NCI-H82 treated with DMSO at 0.1 percent for 48 hours (cell line): ENCODE measurements around the gene SYCN.

Experiments
- DNase-seq: peaks from one replicate; lab custom pipeline; 2025; ENCODE audit not compliant: unreplicated experiment; lab: John Stamatoyannopoulos, UW

The SYCN gene

GRCh38 chr19:39172700-39173501, 31.2 kb downstream of the SYCN start:
- DNase-seq = no peak

GRCh38 chr19:39171479-39172465, 32.3 kb downstream of the SYCN start:
- no peak for DNase-seq

DNA sequence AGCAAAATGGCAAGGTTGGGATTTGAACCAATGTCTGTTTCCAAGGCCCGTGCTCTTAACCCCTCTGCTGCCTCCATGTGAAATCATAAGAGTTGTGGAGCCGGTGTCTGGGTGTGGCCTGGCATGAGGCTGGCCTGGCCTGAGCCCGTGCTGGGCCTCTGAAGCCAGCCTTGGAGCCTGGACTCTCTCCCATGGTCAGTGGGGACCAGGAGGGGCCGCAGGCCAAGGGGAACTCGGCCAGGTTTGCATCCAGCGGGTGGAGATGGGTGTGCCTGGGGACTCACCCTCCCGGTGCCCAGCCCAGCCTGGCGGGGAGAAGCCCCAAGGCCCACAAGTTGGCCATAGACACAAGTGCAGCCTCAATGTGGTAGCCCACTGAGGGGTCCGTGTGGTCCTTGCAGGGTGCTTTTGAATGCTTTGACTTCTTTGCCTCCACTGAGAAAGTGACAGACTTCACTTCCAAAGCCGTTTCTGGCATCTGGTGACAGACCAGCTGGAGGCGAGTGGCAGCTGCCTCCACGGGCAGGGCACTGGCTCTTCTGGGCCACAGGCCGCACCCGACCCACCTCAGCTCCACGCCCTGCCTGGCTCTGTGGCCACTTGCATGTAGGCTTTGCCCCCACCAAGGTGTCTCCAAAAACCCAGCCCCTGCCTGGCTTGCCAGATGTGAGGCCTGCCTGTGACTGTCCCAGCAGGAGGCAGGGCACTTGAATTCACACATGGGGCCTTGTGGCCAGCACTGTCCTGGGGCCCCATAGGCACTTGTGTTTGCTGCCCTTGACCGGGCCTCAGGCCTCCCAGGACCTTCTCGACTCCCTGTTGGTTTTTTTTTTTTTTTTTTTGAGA, 33.5 kb downstream of the SYCN start:
- no peak for DNase-seq

DNA sequence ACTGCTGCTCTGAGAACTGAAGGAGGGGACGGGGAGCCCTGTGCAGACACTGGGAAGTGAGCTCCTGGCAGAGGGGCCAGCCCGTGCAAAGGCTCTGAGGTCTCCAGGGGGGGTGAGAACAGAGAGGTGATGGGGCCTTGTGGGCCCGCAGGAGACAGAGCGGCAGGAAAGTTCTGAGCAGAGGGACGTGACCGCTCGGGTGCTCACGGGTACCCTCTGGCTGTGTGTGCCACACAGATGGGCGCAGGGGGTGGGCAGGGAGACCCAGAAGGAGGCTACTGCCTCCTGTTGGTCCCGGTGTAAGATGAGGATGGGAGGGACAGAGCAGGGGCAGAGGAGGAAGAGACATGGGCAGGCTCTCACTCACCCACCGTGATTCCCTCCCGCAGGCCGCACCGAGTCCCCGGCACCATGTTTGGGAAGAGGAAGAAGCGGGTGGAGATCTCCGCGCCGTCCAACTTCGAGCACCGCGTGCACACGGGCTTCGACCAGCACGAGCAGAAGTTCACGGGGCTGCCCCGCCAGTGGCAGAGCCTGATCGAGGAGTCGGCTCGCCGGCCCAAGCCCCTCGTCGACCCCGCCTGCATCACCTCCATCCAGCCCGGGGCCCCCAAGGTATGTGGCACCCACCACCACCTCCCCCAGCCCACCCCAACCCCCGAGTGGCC, 34.8 kb downstream of the SYCN start:
- no peak for DNase-seq

- no peak for DNase-seq
Measured at GRCh38 chr19:39168258-39169142, 35.6 kb downstream of the SYCN start.

DNA sequence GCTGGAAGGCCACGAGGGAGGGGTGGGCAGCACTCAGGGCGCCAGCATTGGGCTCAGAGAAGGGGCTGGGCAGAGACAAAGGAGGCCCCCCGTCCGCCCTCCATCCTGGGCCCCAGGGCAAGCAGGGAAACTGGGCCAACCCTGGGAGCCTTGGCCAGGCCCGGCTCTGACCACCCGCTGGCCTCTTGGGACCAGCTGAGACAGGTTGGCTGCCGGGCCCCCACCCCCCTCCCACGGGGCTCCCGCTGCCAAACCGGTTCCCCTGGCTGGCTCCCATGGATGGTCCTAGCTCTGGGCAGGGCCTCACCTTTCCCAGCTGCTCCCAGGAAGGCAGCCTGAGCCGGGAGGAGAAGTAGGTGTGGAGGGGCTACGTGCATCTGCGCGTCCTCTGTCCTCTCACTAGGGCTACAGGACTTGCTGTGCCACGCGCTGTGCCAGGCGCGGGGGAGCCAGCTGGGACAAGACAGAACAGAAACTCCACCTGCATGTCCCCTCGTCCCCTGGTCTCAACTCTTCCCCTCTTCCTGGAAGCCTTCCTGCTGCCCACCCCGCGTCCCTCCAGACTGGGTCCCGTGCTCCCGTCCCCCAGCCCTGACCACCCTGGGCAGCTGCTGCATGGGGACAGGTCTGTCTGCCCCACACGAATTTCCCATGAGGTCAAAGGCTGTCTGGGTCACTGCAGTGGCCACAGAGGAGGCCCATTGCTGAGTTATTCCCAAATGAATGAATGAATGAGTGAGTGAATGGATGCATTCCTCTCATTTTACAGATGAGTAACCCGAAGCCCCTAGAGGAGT, 36.4 kb downstream of the SYCN start:
- no peak for DNase-seq

- DNase-seq = no peak
Measured at GRCh38 chr19:39166571-39167391, 37.3 kb downstream of the SYCN start.

DNA sequence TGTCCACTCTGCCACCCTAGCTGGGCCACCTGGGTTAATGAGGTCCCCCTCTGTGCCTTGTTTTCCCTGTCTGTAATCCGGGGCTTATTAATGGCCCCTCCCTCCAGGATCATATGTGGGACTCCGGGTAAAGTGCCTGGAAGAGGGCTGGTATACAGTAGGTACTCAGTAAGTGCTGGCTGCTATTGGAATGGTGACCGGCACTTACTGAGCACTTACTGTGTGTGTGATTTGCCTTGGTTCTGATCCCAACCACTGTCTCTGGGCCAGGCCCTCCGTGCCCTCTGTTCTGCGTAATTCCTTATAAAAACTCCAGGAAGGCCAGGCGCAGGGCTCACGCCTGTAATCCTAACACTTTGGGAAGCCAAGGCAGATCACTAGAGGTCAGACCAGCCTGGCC, 38.2 kb downstream of the SYCN start:
- no peak for DNase-seq

DNA sequence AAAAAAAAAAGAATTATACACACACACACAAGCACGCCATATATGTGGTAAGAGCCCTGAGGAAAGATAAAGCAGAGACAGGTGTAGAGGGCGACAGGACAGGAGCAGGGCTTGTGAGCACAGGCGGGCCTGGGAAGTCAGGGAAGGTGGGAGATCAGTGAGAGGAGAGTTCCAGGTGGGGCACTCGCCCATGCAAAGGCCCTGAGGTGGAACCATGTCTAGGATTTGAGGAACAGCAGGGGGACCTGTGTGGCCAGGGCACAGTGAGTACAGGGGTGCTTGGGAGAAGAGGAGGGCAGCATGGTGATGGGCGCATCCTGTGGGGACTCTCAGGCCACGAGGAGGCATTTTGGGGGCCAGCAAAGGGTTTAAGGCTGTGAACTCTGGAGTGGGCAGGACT, 39.8 kb downstream of the SYCN start:
- no peak for DNase-seq

DNA sequence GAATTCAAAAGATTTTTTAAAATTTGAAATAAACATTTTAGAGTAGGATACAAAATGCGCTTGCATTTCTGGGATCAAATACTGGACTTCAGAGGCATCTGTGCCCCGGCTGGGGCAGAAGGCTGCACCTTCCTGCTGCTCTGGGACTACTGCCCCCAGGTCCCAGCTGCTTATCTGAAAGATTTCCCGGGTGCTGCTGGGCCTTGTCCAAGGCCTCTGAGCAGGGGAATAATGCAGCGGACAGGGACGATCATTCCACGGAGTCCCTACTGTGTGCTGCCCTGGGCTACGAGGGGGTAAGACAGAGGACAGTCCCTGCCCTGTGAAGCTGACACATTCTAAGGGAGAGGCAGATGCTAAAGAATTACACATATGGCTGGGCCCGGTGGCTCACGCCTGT, 40.4 kb downstream of the SYCN start:
- no peak for DNase-seq

- no peak for DNase-seq
Measured at GRCh38 chr19:39162441-39163043, 41.5 kb downstream of the SYCN start.

- DNase-seq = no peak
Measured at GRCh38 chr19:39160889-39161672, 43.0 kb downstream of the SYCN start.

DNA sequence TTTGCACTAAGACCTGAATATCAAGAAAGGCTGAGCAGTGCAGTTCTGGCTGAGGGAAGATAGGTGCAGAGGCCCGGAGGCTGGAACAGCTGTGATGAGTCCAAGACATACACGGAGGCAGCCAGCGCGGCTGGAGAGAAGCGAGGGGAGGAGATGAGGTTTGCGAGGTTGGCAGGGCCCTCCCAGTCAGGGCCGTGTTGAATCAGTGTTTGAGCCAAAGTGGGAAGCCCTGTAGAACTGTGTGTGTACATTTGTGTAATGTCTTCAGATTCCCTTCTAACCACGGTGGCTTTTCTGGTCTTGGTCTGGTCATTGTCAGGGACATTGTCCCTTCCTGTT, 43.6 kb downstream of the SYCN start:
- DNase-seq = no peak

DNA sequence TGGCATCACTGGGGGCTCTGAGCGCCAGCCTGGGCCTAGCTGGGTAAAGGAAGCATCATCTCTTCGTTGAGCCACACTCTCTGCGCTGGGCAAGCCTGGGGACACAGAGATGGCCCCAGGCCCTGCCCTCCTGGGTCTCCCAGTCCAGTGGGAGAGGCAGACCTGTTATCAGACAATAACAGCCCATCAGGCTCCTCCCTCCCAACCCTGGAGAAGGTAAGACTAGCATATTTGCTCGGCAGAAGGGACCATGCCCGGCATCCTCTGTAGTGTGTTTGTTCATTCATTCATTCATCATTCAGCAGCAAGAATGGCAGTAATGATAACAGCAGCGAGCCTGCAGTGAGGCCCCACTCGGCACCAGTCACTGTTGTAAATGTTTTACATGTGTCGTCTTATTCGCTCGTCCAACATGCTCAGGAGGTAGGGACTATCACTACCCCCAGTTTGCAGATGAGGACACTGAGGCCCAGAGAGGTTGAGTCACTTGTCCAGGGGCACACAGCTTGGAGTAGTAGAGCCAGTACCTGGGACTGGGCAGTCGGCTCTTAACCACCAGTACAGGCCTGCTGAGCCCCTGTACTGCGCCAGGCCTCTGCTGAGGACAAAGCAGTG, 45.3 kb downstream of the SYCN start:
- DNase-seq = no peak

DNA sequence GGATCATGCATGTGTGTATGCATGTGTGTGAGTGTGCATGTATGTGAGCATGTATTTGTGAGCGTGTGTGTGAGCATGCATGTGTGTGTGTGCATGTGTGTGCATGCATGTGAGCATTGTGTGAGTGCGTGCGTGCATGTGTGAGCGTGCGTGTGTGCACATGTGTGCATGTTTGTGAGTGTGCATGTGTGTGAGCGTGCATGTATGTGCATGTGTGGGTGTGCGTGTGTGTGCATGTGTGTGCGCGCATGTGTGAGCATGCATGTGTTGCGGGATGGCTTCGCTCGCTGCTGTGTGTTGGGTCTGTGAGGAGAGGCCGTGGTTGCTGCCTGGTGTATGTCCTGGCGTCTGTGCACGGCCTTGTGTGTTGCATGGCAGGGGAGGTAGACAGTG, 46.1 kb downstream of the SYCN start:
- DNase-seq = no peak

GRCh38 chr19:39157275-39157996, 46.6 kb downstream of the SYCN start:
- DNase-seq = no peak
